SU-DHL-6 (cell line): ENCODE results near the gene KSR2.

ENCODE experiments used
- EZH2phosphoT487 ChIP-seq: fragments of 200-600 bp; sonication (generic), shearing (Covaris generic); conservative IDR thresholded peaks from 2 replicates; pipeline ENCODE4 v1.6.1; 2018; ENCODE audit warnings: mild to moderate bottlenecking, antibody characterized with exemption, low read length, moderate library complexity, mixed read lengths
- TF ChIP-seq, protein P1 (sequence below): fragments of 200-600 bp; sonication (generic); IDR thresholded peaks from one replicate; pipeline ENCODE4 v1.5.1; 2017; ENCODE audit warnings: antibody characterized with exemption, mild to moderate bottlenecking, low read length, moderate library complexity; ENCODE audit not compliant: insufficient read depth, poor library complexity, severe bottlenecking

DNA sequence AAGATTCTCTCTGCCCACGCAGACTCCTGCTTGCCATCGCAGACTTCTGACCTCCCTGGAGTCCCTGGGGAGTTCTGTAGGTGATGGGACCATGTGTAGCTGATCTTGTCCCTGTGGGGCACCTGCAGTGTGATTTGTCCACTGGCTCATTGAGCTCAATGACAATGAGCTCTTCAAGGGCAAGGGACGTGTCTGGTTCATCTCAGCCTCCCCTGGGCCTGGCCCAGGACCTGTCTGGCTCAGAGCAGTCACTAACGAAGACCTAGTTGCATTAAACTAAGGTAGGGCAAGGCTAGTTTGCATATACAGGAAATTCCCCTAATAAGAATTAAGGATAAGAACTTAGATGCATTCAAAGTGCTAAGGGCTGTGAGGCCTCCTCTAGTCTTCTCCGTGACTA is 361.8 kb downstream of the KSR2 start:
- TF ChIP-seq, protein P1, sequence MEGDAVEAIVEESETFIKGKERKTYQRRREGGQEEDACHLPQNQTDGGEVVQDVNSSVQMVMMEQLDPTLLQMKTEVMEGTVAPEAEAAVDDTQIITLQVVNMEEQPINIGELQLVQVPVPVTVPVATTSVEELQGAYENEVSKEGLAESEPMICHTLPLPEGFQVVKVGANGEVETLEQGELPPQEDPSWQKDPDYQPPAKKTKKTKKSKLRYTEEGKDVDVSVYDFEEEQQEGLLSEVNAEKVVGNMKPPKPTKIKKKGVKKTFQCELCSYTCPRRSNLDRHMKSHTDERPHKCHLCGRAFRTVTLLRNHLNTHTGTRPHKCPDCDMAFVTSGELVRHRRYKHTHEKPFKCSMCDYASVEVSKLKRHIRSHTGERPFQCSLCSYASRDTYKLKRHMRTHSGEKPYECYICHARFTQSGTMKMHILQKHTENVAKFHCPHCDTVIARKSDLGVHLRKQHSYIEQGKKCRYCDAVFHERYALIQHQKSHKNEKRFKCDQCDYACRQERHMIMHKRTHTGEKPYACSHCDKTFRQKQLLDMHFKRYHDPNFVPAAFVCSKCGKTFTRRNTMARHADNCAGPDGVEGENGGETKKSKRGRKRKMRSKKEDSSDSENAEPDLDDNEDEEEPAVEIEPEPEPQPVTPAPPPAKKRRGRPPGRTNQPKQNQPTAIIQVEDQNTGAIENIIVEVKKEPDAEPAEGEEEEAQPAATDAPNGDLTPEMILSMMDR: no peak
- TF ChIP-seq EZH2phosphoT487: no peak
